ENCODE measurements around the gene ASTL.

DNA sequence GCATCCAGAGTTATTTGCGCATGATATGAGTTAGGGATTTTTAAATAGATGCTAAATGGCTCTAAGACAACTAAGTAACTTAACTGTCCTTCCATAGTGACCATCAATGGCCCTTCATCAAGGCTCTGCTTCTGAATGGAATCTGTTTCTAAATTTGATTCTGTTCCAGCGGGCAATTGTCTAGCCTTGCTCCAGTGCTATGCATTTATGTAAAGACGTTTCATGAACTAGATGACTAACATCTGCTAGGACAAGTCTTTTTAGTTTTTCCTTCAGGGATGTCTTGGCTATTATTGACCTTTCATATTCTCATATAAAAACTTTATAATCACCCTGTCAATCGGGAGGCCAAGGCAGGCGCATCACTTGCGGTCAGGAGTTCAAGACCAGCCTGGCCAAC lies 9.8 kb downstream of the ASTL start:
- TF ChIP-seq SUZ12 (IDR thresholded peaks at IDR 0.05; ENCODE audit: extremely low read depth, insufficient read depth, insufficient read length) (no peak), ZNF274 (IDR thresholded peaks at IDR 0.05; ENCODE audit: low read depth, low read length) (no peak), YY1 (IDR thresholded peaks at IDR 0.05; ENCODE audit: insufficient read depth, insufficient read length) (no peak)

All from NT2/D1 (cell line).